NCI-H128 (cell line): ENCODE data around the gene GTF2H4.
"Not testable (repeated sequence)": the region's sequence is repeated elsewhere in the genome, so short reads cannot be mapped to it uniquely, and the experiment has no call there.

ENCODE experiments used
- DNase-seq: peaks from one replicate; lab custom pipeline; 2025; ENCODE audit not compliant: unreplicated experiment; lab: John Stamatoyannopoulos, UW

GTF2H4 gene

DNA sequence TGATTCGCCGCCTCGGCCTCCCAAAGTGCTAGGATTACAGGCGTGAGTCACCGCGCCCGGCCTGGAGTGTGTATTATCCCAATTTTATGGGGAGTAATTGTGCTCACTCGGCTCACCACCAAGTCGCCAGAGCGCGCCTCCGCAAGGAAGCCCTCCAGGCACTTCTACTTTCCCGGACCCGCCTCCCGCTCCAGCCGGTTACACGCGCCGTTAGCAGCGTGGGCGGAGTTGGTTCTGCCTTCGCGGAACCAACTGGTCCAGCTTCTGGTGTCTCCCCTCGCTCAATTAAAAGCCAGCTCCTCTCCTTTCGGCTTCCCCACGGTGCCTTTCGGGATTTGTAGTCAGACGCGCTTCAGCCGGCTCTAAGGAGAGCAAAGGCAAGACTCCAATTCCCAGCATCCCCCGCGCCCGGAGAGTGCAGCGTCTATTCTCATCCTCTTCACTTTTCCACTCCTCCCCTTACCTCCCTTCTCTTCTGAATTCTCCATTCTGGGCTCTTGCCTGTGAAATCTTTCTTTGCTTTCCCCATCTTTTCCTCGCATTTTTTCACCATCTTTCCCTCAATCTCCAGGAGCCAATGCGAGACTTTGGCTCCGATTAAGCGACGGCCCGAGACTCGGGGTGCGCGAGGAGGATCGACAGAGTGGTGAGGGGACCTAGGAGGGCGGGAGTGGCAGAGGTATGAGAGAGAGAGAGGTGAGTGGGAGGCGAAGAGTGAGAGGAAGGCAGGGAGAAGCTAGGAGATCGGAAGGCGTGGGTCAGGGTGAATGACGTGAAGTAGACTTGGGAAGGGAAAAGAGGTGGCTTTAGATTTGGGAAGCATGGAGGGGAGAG, at the start of gene GTF2H4:
GTF2H4 (plus strand) TSS at position 450 of the 834 bp plus-strand sequence.
- peak; percentile 97 for DNase-seq

DNA sequence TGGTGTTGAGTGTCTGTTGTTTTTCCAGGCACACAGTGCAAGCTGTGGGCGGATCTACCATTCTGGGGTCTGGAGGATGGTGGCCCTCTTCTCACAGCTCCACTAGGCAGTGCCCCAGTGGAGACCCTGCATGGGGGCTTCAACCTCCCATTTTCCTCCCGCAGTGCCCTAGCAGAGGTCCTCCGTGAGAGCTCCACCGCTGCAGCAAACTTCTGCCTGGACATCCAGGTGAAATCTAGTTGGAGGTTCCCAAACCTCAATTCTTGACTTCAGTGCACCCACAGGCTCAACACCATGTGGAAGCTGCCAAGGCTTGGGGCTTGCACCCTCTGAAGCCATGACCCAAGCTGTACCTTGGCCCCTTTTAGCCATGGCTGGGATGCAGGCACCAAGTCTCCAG, 48.3 kb upstream of the GTF2H4 start:
- not testable (repeated sequence) for DNase-seq

DNA sequence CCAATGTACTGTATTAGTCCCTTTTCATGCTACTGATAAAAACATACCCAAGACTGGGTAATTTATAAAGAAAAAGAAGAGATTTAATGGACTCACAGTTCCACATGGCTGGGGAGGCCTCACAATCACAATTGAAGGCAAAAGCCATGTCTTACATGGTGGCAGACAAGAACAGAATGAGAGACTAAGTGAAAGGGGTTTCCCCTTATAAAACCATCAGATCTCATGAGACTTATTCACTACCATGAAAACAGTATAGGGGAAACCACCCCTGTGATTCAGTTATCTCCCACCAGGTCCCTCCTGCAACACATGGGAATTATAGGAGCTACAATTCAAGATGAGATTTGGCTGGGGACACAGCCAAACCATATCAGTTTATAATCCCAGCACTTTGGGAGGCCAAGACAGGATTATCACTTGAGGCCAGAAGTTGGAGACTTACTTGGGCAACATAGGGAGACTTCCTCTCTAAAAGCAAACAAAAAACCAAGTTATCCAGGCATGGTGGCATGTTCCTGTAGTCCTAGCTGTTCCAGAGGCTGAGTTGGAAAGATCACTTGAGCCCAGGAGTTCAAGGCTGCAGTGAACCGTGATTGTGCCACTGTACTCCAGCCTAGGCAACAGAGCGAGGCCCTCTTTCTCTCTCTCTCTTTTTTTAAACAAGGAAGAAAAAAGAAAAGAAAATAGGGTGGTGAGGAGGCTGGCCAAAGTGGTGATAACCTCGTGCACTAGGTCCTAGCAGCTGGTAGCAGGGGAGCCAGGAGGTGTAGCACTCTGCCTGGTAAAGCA, 46.6 kb upstream of the GTF2H4 start:
- no peak for DNase-seq

DNA sequence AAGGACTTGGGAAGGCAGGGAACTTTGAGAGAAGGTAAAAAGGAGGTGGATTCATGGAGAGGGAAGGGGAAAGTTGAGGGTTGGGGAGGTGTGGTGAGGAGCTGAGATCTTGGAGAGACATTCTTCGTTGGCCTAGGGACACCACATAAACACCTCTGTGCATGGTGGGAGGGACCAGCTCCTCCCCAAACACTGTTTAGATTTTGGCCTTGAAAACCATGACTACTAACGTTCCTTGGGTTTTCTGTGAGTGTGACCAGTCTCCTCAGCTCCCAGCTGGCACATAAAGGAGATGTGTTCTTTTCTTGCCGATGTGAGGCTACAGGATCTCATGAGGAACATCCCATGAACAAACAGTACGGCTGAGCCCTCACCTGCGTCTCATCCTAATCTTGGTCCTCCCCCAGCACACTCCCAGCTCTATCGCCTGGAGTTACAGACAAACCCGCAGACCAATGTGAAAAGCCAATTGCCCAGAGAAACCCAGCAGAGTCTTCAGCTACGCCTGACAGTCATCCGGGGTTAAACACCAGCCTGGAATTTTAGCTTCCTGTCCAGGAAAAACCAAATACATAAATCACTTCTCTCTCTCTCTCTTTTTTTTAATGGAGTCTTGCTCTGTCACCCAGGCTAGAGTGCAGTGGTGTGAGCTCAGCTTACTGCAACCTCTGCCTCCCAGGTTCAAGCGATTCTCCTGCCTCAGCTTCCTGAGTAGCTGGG, 45.7 kb upstream of the GTF2H4 start:
- no peak for DNase-seq

DNA sequence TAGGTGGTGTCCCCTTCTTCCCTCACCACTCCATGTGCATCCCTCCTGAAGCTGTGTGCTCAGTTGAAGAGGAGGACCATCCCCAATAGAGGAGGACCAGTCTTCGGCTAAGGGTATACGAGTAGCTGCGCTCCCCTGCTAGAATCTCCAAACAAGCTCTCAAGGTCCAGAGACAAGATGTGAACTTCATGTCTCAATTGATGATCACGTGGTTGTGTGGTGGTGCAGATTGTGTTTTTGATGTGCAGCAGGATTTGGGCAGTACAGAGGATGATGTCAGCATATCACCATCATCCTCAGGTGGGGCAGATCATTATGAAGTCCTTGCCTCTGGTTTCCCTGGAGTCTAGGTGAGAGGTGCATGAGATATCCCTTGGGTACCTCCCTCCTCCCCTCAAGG, 43.7 kb upstream of the GTF2H4 start:
- DNase-seq = no peak

DNA sequence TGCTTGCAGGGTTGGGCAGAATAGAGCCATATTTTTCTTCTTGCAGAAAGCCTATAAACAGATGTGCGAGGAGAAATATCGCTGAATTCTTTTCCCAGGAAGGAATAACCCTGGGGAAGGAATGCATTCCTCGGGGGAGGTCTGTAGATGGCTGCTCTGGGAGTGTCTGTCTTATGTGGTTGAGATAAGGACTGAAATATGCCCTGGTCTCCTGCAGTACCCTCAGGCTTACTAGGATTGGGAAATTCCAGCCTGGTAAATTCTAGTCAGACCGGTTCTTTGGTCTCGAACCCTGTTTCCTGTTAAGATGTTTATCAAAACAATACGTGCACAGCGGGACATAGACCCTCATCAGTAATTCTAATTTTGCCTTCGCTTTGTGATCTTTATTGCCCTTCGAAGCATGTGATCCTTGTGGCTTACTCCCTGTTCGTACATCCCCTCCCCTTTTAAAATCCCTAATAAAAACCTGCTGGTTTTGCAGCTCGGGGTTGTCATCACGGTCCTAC, 38.7 kb upstream of the GTF2H4 start:
- not testable (repeated sequence) for DNase-seq

DNA sequence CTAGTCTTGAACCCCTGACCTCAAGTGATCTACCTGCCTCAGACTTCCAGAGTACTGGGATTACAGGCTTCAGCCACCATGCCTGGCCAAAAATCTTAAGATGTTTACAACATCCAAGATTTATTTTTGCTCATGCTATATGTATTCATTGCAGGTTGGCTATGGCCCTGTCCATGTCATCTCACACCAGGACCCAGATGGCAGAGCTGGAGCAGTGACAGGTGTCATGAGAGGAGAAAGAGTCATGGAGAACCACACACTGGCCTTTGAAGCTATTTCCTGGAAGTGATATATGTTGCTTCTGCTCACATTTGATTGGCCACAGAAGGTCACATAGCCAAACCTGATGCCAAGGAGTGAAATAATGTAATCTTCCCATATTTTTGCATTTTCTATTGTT, 37.5 kb upstream of the GTF2H4 start:
- DNase-seq = no peak

DNA sequence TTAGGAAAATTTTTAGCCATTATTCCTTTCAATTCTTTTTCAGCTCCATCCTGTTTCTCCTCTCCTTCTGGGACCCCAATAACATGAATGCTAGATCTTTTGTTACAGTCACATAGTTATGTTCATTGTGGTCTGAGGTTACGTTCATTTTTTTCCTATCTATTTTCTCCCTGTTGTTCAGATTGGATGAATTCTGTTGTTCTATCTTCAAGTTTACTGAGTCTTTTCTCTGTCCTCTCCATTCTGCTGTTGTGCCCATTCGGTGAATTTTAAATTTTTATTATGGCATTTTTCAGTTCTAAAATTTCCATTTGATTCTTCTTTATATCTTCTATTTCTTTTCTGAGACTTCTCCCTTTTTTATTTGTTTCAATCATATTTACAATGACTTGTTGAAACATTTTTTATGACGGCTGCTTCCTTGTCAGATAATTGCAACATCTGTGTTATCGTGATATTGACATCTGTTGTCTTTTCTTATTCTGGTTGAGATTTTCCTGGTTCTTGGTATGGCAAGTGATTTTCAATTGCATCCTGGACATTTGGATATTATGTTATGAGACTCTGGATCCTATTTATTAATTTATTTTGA, 36.3 kb upstream of the GTF2H4 start:
- no peak for DNase-seq

DNA sequence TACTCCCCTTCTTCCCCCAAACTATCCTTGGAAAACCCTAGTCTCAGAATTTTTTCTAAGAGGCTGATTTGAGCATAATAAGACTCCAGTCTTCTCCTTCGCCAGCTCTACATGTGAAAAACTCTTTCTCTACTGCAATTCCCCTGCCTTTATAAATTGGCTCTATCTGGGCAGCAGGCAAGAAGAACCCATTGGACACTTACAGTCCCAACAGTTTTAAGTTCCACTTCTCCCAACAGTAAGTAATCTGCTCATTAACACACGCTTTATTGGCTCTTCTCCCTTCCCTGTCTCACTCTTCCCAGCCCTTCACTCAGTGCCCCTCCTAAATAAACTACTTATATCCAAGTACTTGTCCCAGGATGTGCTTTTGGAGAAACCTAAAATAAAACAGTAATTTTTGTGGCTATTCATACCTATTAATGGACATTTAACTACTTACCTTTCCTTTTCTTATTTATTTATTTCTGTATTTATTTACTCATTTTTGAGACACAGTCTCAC, 34.8 kb upstream of the GTF2H4 start:
- no peak for DNase-seq

DNA sequence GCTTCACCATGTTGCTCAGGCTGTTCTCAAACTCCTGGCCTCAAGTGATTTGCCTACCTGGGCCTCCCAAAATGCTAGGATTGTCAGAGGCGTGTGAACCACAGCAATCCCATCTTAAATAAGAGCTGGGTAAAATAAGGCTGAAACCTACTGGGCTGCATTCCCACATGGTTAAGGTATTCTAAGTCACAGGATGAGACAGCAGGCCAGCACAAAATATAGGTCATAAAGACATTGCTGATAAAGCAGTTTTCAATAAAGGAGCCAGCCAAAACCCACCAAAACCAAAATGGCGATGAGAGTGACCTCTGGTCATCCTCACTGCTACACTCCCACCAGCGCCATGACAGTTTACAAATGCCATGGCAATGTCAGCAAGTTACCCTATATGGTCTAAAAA, 34.2 kb upstream of the GTF2H4 start:
- DNase-seq = not testable (repeated sequence)

DNA sequence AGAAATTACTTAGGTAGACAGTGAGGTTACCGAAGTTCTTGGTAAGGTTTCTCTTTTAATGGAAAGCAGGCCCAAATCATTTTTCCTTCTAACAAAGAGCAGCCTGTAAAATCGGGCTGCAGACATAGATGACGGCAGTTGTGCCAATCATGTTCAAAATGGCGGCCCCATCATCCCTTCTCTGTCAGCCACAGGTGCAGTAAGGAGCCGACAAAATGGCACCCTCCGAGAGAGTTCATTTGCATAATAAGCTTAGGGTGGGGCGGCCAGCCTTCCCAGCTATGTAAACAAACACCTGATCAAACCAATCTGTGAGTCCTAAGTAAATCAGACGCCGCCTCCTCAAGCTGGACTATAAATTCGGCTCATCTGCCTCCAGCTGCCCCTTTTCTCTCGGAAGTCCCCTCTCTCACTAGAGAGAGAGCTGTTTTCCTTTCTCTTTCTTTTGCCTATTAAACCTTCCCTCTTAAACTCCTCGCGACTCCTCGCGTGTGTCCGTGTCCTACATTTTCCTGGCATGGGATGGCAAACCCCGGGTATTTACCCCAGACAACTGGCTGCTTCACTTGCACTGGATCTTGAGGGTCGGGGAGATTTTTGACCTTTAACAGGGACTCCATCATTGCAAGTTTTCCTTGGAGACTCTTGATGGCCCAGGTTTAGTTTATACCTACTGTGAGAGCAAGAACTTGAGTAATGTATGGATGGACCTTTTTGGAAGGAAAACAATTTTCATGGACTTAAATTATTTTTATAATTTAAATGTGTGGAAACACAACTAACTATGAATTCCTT, 32.6 kb upstream of the GTF2H4 start:
- no peak for DNase-seq

DNA sequence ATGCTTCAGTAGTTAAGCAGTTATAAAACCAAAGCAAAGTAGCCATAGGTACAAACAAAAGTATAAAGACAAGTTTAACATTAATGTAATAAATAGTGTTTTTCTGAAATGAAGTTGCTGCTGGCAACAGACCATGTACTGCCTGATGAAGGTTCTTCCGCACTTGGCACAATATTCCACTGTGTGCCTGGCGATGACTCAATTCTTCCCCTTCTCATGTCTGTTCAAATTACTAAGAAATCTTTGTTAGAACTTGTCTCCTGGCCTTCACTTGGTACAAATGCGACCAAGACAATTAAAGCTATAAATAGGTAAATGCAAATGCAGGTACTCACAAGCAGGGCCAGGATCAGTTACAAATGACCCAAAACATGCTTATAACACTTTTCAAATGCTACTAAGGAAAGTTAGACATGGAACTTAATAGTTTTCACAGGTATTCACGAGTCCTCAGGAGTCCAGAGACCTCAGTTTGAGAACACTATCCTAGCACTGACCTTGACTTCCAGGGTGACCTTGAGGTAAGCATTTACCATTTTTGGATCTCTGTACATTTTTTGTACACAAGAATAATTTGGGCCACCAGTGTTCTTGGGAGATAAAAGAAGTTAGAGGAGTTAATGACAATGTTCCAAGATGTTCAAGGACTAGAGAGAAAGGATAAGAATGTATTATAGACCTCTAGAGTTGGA, 31.8 kb upstream of the GTF2H4 start:
- DNase-seq = no peak

DNA sequence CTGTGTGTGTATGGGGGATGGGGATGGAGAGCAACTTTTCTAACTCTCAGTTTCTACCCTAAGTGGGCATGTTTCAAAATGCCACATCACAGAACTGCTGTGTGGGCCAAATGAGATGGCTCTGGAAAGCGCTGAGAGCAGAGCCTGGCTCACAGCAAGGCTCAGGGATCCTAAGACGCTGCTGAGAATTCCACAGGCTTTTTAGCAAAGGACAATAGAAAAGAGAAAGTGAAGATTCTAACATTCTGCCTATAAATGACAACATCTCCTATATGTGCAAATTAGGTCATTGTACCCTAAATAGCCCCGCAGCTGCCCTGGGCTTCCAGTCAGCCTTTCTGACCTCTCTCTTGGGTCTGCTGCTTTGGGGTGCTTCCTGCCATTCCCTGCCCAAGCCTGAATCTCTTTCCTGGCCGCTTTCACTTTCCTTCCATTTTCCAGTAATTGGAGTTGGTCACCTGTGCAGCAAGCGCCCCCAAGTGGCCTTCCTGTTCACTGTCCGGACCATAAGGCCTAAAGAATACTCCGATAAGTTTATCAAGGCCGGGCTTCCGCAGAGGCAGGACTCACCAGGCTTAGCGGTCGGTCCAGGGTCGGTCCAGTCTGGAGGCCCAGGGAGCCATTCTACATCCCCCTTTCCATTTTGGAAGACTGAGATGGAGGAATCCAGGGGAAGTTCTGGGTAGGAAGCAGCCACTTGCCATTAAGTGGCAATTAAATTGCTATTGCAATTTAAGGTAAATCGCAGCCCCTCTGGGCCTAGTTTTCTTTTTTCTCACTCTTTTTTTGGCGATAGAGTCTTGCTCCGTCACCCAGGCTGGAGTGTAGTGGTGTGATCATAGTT, 30.4 kb upstream of the GTF2H4 start:
- DNase-seq = peak; percentile 75

DNA sequence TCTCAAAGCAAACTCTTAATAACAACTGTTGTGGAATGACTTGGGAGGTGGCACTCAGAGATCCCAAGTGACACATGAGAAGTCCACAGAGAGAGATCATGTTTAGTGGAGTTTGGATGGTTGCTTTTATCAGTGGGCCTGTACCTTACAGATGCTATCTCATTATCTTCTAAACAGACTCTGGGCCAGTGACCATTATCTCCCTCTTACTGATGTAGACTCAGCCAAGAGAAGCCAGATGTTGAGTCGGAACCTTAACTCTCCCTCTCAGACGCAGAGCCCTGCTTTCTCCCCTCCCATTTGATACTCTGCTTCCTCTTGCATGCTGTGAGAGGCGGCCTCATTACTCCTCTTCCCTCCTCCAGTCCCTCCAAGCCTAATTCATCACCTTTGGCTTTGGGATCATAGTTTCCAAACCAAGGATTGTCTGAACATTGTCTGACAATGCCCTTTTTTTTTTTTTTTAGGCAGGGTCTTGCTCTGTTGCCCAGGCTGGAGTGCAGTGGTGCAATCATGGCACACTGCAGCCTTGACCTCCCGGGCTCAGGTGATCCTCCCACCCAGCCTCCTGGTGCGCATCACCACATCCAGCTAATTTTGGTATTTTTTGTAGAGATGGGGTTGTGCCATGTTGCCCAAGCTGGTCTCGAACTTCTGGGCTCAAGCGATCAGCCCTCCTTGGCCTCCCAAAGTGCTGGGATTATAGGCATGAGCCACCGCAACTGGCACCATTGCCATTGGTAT, 28.2 kb upstream of the GTF2H4 start:
- DNase-seq = no peak

DNA sequence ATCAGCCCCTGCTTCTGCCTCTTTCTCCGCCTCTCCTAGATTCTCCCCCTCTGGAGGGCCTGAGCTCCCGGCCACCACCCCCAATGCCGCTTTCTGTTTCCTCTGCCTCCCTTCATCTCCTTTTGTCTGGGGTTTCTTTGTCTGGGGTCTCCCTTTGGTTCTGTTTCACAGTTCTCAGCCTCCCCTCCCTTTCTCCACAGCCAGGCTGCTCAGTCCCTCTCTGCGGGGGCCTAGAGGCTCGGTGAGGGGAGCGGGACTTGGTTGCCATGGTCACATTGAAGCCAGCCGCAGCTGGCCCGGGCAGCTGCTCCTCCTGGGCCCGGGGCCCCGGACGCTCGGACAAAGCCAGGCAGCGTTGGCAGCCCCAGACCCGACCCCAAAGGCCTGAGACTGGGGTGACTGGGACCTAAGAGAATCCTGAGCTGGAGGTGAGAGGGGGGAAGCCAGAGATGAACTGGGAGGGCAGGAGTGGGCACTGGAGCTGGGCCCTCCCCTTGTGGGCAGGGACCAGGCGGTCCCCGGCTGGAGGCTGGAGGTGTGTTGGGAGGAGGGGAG, 27.2 kb upstream of the GTF2H4 start:
- DNase-seq = peak; percentile 10

DNA sequence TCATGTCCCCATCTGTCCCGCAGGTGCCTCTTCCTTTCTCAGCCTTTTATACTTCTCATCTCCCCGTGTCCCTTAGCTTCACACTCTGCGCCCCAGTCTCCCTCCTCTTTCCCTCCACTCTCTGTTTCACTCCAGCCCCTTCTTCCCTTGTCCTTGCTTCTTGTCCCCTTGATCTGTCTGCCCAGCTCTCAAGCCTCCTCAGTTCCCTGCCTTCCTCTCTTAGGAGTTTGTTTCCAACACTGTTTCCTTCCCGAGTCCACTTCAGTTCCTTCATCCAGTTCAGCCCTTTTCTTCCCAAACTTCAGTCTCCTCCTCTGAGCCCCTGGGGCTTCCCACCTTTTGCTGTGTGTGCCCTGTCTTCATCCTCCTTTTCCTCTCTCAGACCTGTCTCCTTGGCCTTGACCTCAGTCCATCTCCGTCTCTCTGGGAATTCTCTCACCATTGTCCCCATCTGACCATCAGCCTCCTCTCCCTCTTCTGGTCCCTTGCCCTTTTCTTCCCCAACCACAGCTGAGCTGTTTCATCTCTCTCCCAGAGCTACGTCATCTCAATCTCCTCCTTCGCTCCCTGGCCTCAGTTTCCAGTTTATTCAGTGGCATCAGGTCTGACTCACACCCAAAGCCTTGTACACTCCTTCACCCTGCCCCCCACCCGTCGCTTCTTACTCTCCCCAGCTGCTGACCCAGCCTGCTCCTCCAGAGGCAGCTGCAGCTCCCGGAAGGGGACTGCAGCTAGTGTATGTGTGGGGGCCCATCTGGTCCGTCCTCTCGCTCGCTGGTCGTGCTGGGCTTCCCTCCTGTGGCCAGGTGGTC, 26.4 kb upstream of the GTF2H4 start:
- DNase-seq = no peak
